Esophagus muscularis mucosa (tissue), 4 donors: Measurements from ENCODE around the gene CEACAM21. TPM values are rescaled to one million over a fixed set of nuclear protein-coding genes. Genes with fewer than 3 reads are reported as not detected.

Experiments
- DNase-seq: peaks from one replicate; pipeline ENCODE4 v3.0.0-alpha.2; 2017; ENCODE audit errors: extremely low spot score
- H3K27ac ChIP-seq, 4 donors: fragments of 200-600 bp; sonication (generic); replicated peaks in 1 of 4; 1 replicate in 3 of 4; 2 replicates in 1 of 4; pipeline ENCODE4 v1.5.1; 2016 to 2019; ENCODE audit warnings: mild to moderate bottlenecking in 1 of 4
- H3K27me3 ChIP-seq, 4 donors: fragments of 200-600 bp; sonication (generic); one replicate each; pipeline versions ENCODE4 v1.5.1 to v1.6.0; 2016 to 2019
- H3K36me3 ChIP-seq, 4 donors: fragments of 200-600 bp; sonication (generic); one replicate each; pipeline ENCODE4 v1.5.1; 2016 to 2019
- H3K4me1 ChIP-seq, 4 donors: fragments of 200-600 bp; sonication (generic); one replicate each; pipeline ENCODE4 v1.5.1; 2016 to 2019
- H3K4me3 ChIP-seq, 4 donors: fragments of 200-600 bp; sonication (generic); 1 replicate in 2 of 4; 2 replicates in 2 of 4; pipeline ENCODE4 v1.5.1; 2016 to 2019; ENCODE audit warnings: mild to moderate bottlenecking in 4 of 4, moderate library complexity in 1 of 4
- H3K9me3 ChIP-seq, 4 donors: fragments of 200-600 bp; sonication (generic); 1 replicate in 3 of 4; 2 replicates in 1 of 4; pipeline ENCODE4 v1.5.1; 2016 to 2019
- EP300 ChIP-seq: sonication (generic); formaldehyde crosslinking; IDR thresholded peaks from one replicate; pipeline ENCODE4 v1.6.1; 2017; ENCODE audit warnings: antibody characterized with exemption
- POLR2A ChIP-seq: fragments of 450-650 bp; IDR thresholded peaks from one replicate; pipeline ENCODE4 v1.6.1; 2017; ENCODE audit warnings: antibody characterized with exemption, moderate library complexity, mild to moderate bottlenecking, low read depth
- POLR2AphosphoS5 ChIP-seq, 2 donors: sonication (generic); formaldehyde crosslinking; IDR thresholded peaks; one replicate each; pipeline ENCODE4 v1.6.1; 2017; ENCODE audit warnings: antibody characterized with exemption in 2 of 2
- WGBS: methylation state at CpG from one replicate; pipeline ENCODE4 v1.1.5; 2018; 5-methylcytosine and 5-hydroxymethylcytosine counted together
- intact Hi-C: fragments of 100-400 bp; cut with DNase I; formaldehyde crosslinking; loops from one replicate; pipeline ENCODE4 v1.15.1; 2023
- total RNA-seq, 4 donors: library from RNA; depleted of rRNA; stranded (reverse); fragments of >200 nt; gene quantifications; one replicate each; pipeline versions ENCODE4 v1.1.0 to v1.2.1, GENCODE V29; 2016
- TF ChIP-seq, protein P1 (sequence below), 3 experiments: fragments of 200-600 bp in 2 of 3; fragments of 450-650 bp in 1 of 3; sonication (generic) in 2 of 3; IDR thresholded peaks; one replicate each; pipeline ENCODE4 v1.5.1; 2017 to 2019; ENCODE audit warnings: antibody characterized with exemption in 3 of 3, mild to moderate bottlenecking in 2 of 3, moderate library complexity in 1 of 3

Gene CEACAM21
- total RNA-seq, 4 donors from 2014 or later = 0.83 to 1.8 TPM; not detected in 2

DNA sequence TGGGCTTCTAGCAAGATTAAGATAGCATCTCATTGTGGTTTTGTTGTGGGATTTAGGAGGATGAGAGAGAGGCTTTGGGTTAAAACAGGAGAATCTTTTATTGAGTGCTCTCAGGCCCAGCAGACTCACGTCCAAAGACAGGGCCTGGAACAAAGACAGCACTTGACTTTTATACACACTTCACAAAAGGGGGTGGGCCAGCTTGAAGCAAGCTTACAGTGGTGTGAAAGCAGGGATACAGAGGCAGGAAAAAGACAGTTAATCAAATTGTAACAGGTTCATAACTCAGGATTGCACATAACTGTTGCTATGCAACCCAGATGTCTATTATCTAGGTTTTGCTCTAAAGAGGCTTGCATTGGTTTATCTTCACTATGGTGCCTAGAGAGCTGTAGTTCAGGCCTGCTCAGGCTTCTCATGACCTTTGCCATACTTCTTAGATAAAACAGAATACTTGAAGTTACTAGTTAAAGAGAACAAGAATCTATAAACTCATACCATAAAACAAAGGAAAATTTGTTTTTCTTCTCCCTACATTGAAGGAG is 42.2 kb upstream of the CEACAM21 start:
- intact Hi-C loops = no loop called here
- Histone ChIP-seq H3K27ac (no peak overlapping the region), H3K27me3 (peaks cover 0 to 43% (median 0%) of the 10 kb centered on the region in 4 donors), H3K4me3 (no peak overlapping the region), H3K4me1 (peaks cover 6 to 16% (median 11%) of the 10 kb centered on the region in 4 donors), H3K9me3 (peaks cover 0 to 8% (median 2%) of the 10 kb centered on the region in 4 donors), H3K36me3 (no peaks in the 10 kb centered on the region)
- peak; percentile 31 for DNase-seq
- WGBS = 28% methylated on average over 1 of the region's 1 CpG
- TF ChIP-seq POLR2A (no peak), POLR2AphosphoS5 (IDR thresholded peaks at IDR 0.05) (no peak), EP300 (no peak)
- TF ChIP-seq, protein P1, sequence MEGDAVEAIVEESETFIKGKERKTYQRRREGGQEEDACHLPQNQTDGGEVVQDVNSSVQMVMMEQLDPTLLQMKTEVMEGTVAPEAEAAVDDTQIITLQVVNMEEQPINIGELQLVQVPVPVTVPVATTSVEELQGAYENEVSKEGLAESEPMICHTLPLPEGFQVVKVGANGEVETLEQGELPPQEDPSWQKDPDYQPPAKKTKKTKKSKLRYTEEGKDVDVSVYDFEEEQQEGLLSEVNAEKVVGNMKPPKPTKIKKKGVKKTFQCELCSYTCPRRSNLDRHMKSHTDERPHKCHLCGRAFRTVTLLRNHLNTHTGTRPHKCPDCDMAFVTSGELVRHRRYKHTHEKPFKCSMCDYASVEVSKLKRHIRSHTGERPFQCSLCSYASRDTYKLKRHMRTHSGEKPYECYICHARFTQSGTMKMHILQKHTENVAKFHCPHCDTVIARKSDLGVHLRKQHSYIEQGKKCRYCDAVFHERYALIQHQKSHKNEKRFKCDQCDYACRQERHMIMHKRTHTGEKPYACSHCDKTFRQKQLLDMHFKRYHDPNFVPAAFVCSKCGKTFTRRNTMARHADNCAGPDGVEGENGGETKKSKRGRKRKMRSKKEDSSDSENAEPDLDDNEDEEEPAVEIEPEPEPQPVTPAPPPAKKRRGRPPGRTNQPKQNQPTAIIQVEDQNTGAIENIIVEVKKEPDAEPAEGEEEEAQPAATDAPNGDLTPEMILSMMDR (IDR thresholded peaks at IDR 0.05) = no peak

DNA sequence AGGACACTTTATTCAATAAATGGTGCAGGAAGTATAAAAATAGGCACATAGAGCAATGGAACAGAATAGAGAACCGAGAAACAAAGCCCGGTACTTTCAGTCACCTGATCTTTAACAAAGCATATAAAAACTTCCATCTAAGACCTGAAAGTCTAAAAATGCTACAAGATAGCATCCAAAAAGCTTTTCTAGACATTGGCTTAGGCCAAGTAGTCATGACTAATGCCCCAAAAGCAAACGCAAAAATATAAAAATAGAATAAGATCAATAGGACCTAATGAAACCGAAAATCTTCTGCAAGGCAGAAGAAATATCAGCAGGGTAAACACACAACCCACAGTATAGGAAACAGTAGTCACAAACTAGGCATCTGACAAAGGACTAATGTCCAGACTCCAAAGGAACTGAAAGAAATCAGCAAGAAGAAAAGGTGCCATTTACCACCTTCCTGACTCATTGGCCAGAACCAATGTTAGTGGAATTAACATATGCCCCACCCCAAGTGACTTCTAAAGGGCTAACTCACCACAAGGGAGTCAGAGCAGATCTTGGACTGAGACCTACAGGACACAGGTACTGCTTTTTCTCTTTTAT is 40.8 kb upstream of the CEACAM21 start:
- DNase-seq = peak; percentile 10
- Histone ChIP-seq H3K27ac (peak overlapping the region in 1 of 4 donors; percentile 17), H3K9me3 (peaks cover 0 to 8% (median 2%) of the 10 kb centered on the region in 4 donors), H3K4me3 (no peak overlapping the region), H3K27me3 (peaks cover 0 to 43% (median 0%) of the 10 kb centered on the region in 4 donors), H3K36me3 (no peaks in the 10 kb centered on the region), H3K4me1 (peaks cover 6 to 16% (median 11%) of the 10 kb centered on the region in 4 donors)
- TF ChIP-seq, protein P1 (IDR thresholded peaks at IDR 0.05) = no peak
- TF ChIP-seq EP300 (no peak), POLR2AphosphoS5 (IDR thresholded peaks at IDR 0.05) (no peak), POLR2A (no peak)
- intact Hi-C loops = no loop called here
- 53% methylated on average over 4 of the region's 4 CpGs for WGBS

DNA sequence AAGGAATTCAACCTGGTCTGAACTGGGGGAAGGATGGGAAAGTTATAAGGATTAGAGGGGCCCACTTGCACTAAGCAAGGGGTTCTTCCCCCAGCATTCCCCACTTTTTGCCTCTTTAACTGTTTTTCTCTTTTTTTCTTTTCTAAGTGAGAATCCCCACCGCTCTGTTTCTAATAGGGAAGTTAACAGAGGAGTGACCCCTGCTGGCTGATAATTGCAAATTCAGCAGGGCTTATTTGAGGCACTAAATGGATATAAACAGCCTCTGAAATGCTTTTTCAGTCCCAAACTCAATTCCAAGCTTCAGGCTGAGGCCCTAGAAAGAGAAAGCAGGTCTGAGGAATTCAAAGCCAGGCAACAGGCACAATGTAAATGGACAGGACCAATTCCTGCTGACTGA is 38.2 kb upstream of the CEACAM21 start:
- H3K27me3 ChIP-seq = peaks cover 0 to 54% (median 0%) of the 10 kb centered on the region in 4 donors
- intact Hi-C loops = no loop called here
- H3K36me3 ChIP-seq = no peaks in the 10 kb centered on the region
- 46% methylated on average over 1 of the region's 1 CpG for WGBS
- H3K27ac ChIP-seq = no peak overlapping the region
- no peak for DNase-seq
- no peak for TF ChIP-seq EP300
- TF ChIP-seq, protein P1 (IDR thresholded peaks at IDR 0.05) = peak; percentile 19 to 37 (median 19)
- no peak for TF ChIP-seq POLR2AphosphoS5 (IDR thresholded peaks at IDR 0.05)
- H3K4me1 ChIP-seq = peaks cover 0 to 7% (median 2%) of the 10 kb centered on the region in 4 donors
- no peak overlapping the region for H3K4me3 ChIP-seq
- H3K9me3 ChIP-seq = peaks cover 0 to 8% (median 2%) of the 10 kb centered on the region in 4 donors

DNA sequence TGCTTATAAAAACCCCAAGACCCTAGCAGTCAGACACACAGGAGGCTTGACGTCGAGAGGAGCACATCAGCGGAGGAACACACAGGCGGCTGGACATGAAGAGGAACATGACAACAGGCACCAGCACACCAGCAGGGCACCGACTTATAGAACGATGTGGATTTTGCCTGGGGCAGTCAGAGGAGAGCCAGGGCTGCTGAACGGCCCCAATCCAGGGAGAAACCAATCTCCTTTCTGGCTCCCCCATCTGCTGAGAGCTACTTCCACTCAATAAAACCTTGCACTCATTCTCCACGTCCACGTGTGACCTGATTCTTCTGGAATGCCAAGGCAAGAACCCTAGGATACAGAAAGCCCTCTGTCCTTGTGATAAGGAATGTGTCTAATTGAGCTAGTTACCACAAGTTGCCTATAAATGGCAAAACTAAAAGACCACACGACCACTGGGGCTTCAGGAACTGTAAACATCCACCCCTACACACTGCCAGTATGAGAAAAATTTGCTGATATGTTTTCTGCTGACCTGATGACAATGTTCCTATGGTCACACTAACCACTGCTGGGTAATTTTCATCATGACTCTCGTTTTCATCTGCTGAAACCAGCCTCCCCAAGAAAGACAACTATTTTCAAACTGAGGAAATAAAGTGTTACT is 35.8 kb upstream of the CEACAM21 start:
- WGBS = 53% methylated on average over 11 of the region's 11 CpGs
- no peak overlapping the region for H3K27ac ChIP-seq
- TF ChIP-seq POLR2AphosphoS5 (IDR thresholded peaks at IDR 0.05) = no peak
- TF ChIP-seq POLR2A = no peak
- TF ChIP-seq EP300 = no peak
- TF ChIP-seq, protein P1 (IDR thresholded peaks at IDR 0.05) = no peak
- peaks cover 0 to 52% (median 0%) of the 10 kb centered on the region in 4 donors for H3K27me3 ChIP-seq
- peaks cover 0 to 8% (median 2%) of the 10 kb centered on the region in 4 donors for H3K9me3 ChIP-seq
- no peaks in the 10 kb centered on the region for H3K4me1 ChIP-seq
- intact Hi-C loops = no loop called here
- DNase-seq = no peak
- H3K36me3 ChIP-seq = no peaks in the 10 kb centered on the region
- H3K4me3 ChIP-seq = no peak overlapping the region
